GM20431 (cell line): ENCODE measurements around the gene CD36.

Experiments used
- in situ Hi-C: fragments of 300-500 bp; cut with MseI, MboI; formaldehyde crosslinking; loops from one replicate; pipeline ENCODE4 v1.15.0; 2020; ENCODE audit warnings: low sequenced_read_pairs; ENCODE audit not compliant: unreplicated experiment

Gene CD36

GRCh38 chr7:80681272-80681885 lies 42.9 kb downstream of the CD36 start:
- in situ Hi-C loops = loop anchor here (25.0 kb wide), 1 partner anchor 781 kb away; no protein-coding TSS in a partner anchor

- in situ Hi-C loops = loop anchor here (25.0 kb wide), 1 partner anchor 780 kb away; no protein-coding TSS in a partner anchor
These were observed 44.3 kb downstream of the CD36 start for GRCh38 chr7:80682744-80683143.

- in situ Hi-C loops = loop anchor here (25.0 kb wide), 1 partner anchor 776 kb away; no protein-coding TSS in a partner anchor
These were observed 48.1 kb downstream of the CD36 start for GRCh38 chr7:80686576-80686975.

- in situ Hi-C loops = loop anchor here (25.0 kb wide), 1 partner anchor 763 kb away; no protein-coding TSS in a partner anchor
These were observed 60.7 kb downstream of the CD36 start for GRCh38 chr7:80699045-80699638.

DNA sequence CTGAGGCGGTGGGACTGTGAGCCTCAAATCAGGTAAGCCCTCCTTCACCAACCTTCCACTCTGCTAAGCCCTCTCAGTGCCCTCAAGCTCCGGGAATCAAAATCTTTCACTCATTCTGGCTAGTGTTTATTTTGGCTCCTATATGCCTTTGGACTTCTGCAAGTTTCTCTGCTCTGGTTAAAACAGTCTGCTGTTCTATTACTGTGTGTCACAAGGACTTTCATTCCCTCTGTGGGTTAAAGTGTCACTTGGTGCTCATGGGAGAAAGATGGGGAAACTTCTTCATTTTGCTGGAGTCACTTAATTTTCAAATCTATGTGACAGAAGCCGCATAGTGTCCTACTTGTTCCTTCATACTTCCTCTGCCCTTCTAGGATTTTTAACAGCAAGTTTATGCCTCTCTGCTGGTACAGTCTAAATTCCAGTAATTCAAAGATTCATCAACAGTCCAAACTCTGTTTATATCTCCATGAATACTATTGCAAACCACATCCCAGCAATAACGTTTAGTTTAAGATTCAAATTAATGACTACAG lies 61.3 kb downstream of the CD36 start:
- in situ Hi-C loops = loop anchor here (25.0 kb wide), 1 partner anchor 763 kb away; no protein-coding TSS in a partner anchor

DNA sequence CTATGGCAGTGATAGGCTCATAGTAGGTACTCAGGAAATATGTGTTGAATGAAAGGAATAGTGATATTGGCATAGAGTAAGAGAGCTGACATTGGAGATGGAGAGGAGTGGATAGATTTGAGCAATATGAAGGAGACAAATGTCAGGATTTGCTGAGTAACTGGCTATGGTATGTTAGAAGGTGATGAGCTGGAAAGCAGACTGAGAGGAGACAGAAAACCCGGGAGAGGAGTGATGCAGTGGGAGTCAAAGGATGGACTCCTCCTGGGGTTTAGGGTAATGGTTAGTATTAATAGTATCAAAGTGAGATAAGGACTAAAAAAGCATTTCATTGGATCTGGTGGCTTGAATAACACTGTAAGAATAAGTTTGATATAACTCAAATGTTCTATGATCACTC lies 64.8 kb downstream of the CD36 start:
- in situ Hi-C loops = no loop called here

- in situ Hi-C loops = no loop called here
These were observed 66.8 kb downstream of the CD36 start for GRCh38 chr7:80705130-80705781.

GRCh38 chr7:80707318-80707717 lies 68.9 kb downstream of the CD36 start:
- in situ Hi-C loops = no loop called here

- in situ Hi-C loops = no loop called here
These were observed 69.7 kb downstream of the CD36 start for GRCh38 chr7:80708123-80708522.

GRCh38 chr7:80711531-80711930 lies 73.1 kb downstream of the CD36 start:
- in situ Hi-C loops = no loop called here

DNA sequence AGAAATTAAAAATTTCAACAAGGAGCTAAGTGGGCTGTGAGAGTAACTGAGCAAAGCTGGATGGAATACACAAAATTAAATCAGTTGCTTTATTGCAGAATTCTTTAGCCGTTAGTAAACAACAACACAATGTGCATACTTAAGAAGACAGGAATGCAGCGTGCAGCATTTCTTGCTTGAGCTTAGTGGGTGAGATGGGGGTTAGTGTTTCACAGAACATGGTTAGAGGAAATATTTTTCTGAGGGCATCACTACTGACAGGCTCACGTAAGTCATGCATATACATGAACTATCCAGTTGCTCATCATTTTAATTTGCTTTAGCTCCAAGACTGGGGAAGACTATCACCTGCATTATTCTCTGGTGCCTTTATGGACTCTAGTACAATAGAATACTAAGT lies 80.8 kb downstream of the CD36 start:
- in situ Hi-C loops = no loop called here

DNA sequence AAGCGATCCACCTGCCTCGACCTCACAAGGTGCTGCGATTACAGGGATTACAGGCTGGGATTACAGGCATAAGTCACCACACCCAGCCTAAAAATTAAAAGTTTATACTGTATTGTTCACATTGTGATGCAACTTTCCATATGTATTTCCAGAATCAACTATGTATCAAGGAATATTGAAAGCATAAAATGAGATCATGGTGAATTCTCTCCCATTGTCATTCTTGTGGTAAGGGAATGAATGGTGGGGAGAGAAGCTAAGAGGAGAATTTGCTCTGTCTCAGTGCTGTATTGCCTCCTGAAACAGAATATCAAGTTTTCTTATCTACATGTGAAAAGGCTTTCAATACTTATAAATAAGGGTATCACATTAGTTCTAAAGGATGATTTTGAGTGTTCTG lies 81.7 kb downstream of the CD36 start:
- in situ Hi-C loops = no loop called here

GRCh38 chr7:80721883-80722615 lies 83.6 kb downstream of the CD36 start:
- in situ Hi-C loops = no loop called here

DNA sequence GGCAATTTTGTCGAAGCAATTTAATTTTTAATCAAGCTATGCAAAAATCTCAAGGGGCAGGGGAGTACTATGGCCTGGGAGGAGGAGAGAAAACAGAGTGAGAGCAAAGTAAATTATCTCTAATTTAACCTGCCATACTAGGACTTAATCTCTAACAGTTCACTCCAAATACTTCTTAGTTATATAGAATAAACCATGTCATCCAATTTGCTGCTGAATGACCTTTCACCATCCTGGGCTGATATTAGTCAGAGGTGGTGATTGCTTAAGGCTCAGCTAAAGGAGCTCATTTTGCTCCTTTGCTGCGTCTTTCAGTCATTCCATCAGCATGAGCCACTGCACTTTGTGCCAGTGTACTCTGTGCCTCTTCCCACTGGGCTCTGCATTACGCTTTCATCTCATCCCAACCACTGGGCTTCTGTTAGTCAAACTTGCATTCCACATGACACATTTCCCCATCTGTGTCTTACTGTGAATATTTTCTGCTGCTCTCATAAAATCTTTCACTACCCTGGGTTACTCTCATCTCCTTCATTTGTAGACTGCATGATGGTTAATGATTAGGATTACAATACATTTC lies 84.3 kb downstream of the CD36 start:
- in situ Hi-C loops = no loop called here

DNA sequence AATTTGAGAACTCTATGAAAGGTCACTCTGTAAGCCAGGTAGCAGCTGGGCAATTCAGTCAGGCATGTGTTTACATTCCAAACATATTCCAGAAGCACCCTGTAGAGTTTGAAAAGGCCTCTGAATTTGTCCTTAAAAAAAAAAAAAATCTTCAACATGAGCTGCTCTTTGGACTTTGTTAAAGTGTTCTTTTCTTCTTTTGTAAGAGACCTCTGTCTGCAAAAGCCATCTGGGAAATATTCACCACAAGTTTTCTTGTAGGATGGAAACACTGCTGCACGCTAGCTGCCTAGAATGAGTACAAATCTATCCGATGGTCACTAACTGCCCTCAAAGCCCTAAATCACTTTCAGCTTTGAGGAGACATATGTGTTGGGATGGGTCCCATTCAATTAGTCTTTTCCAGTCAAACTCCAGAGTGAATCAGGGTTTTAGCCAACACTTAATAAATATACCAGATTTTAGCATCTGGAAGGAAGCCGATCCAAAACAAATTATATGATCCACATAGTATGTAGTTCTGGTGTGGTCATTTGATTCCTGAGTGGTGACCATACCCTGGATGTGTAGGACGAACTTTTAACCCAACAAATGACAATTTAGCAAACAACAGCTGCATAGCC lies 85.9 kb downstream of the CD36 start:
- in situ Hi-C loops = no loop called here

DNA sequence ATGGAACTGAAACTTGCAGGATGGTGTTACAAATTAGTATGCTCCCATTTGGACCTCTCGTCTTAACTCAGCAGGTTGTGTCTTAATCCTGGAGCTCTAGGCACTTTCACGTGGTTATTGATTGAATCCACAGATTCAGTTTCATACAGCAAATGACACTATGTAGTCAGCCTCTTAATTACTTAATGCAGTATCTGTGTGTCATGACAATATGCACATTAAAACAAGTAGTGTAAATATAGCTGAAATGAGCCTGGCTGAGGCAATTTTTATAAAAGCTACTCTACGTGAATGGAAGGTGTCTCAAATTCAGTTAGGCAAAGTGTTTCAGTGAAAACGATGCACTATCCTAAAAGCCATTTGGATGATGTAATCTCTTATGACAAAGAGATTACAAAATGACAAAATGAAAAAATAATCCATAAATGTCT lies 86.8 kb downstream of the CD36 start:
- in situ Hi-C loops = no loop called here
